Measurements from ENCODE around the gene MED25.
A peak's percentile ranks its signal among the peaks of the same experiment; 100 is the strongest.

MED25 gene

GRCh38 chr19:49858088-49858985, 40.2 kb downstream of the MED25 start:
- no peak for DNase-seq (ENCODE audit: low spot score)

GRCh38 chr19:49859682-49860335, 41.7 kb downstream of the MED25 start:
- DNase-seq (ENCODE audit: low spot score): no peak

- no peak for DNase-seq (ENCODE audit: low spot score)
Measured at GRCh38 chr19:49860336-49861102, 42.4 kb downstream of the MED25 start.

GRCh38 chr19:49861107-49861506, 43.0 kb downstream of the MED25 start:
- no peak for DNase-seq (ENCODE audit: low spot score)

GRCh38 chr19:49861541-49862378, 43.7 kb downstream of the MED25 start:
- no peak for DNase-seq (ENCODE audit: low spot score)

- DNase-seq (ENCODE audit: low spot score): no peak
Measured at GRCh38 chr19:49862391-49863253, 44.5 kb downstream of the MED25 start.

- no peak for DNase-seq (ENCODE audit: low spot score)
Measured at GRCh38 chr19:49863254-49863934, 45.3 kb downstream of the MED25 start.

GRCh38 chr19:49863935-49864320, 45.8 kb downstream of the MED25 start:
- DNase-seq (ENCODE audit: low spot score): no peak

- DNase-seq (ENCODE audit: low spot score): no peak
Measured at GRCh38 chr19:49864890-49865289, 46.8 kb downstream of the MED25 start.

- peak; percentile 96 for DNase-seq (ENCODE audit: low spot score)
Measured at GRCh38 chr19:49866933-49867782, 49.1 kb downstream of the MED25 start, which contains the start of gene PNKP. Gene PNKP (minus strand): TSS chr19:49867576. CDS start chr19:49867204, 372 bp downstream.

- DNase-seq (ENCODE audit: low spot score): no peak
Measured at GRCh38 chr19:49869009-49869483, 51.0 kb downstream of the MED25 start.

- peak; percentile 95 for DNase-seq (ENCODE audit: low spot score)
Measured at GRCh38 chr19:49869484-49870308, 51.6 kb downstream of the MED25 start.

GRCh38 chr19:49870309-49870901, 52.3 kb downstream of the MED25 start:
- DNase-seq (ENCODE audit: low spot score): no peak

- no peak for DNase-seq (ENCODE audit: low spot score)
Measured at GRCh38 chr19:49871349-49871985, 53.4 kb downstream of the MED25 start.

GRCh38 chr19:49872245-49873128, 54.4 kb downstream of the MED25 start:
- DNase-seq (ENCODE audit: low spot score): no peak

GRCh38 chr19:49873129-49873521, 55.0 kb downstream of the MED25 start:
- no peak for DNase-seq (ENCODE audit: low spot score)

Data from GM03348 (cell line).